Urinary bladder (tissue), 4 donors: ENCODE results near the gene GLYAT. TPM values are rescaled to one million over a fixed set of nuclear protein-coding genes. Genes with fewer than 3 reads are reported as not detected.
"Not testable (repeated sequence)": the region's sequence is repeated elsewhere in the genome, so short reads cannot be mapped to it uniquely, and the experiment has no call there.

ENCODE experiments used
- DNase-seq: peaks from one replicate; pipeline ENCODE4 v3.0.0-alpha.2; 2015; ENCODE audit errors: extremely low spot score
- H3K27ac ChIP-seq: one replicate; pipeline ENCODE4 v1.5.1; 2013; ENCODE audit warnings: low read depth, mild to moderate bottlenecking, moderate library complexity
- H3K36me3 ChIP-seq: one replicate; pipeline ENCODE4 v1.6.1; 2013; ENCODE audit warnings: mild to moderate bottlenecking, moderate library complexity; ENCODE audit not compliant: insufficient read depth
- H3K4me1 ChIP-seq: one replicate; pipeline ENCODE4 v1.6.1; 2013; ENCODE audit warnings: mild to moderate bottlenecking, moderate library complexity; ENCODE audit not compliant: insufficient read depth
- H3K4me3 ChIP-seq: one replicate; pipeline ENCODE4 v1.5.1; 2013; ENCODE audit warnings: low read depth, low read length
- WGBS: extraction: QIAGEN DNeasy Blood & Tissue Kit; methylation state at CpG from one replicate; pipeline ENCODE4 v1.1.7; 2013; 5-methylcytosine and 5-hydroxymethylcytosine counted together
- polyA plus RNA-seq: library from polyadenylated mRNA; stranded (reverse); fragments of 200-250 nt; gene quantifications from one replicate; pipeline ENCODE4 v1.2.3, GENCODE V29; 2013
- total RNA-seq: library from RNA; depleted of rRNA; stranded (reverse); fragments of >200 nt; gene quantifications from one replicate; pipeline ENCODE4 v1.2.3, GENCODE V29; 2014
- donor health status: healthy with polysubstance abuse.
- donor health status: healthy.

GLYAT gene
- total and polyA plus RNA-seq, 2 donors = 0.05 TPM; not detected in 1

GRCh38 chr11:58682660-58683059 lies 49.1 kb downstream of the GLYAT start:
- not testable (repeated sequence) for H3K27ac ChIP-seq

GRCh38 chr11:58677536-58677935 lies 54.2 kb downstream of the GLYAT start:
- not testable (repeated sequence) for DNase-seq, H3K36me3 ChIP-seq, H3K27ac ChIP-seq, H3K4me3 ChIP-seq, H3K4me1 ChIP-seq
- WGBS = 63% methylated on average over 1 of the region's 1 CpG

More at GRCh38 chr11:58682660-58683059, 49.1 kb downstream of the GLYAT start:
- DNase-seq, H3K4me1 ChIP-seq, H3K4me3 ChIP-seq, H3K36me3 ChIP-seq: not testable (repeated sequence)
- 72% methylated on average over 3 of the region's 3 CpGs for WGBS

GRCh38 chr11:58676563-58677135 lies 55.1 kb downstream of the GLYAT start:
- no peak overlapping the region for H3K27ac ChIP-seq
- H3K36me3 ChIP-seq = no peaks in the 10 kb centered on the region
- WGBS = 50% methylated on average over 1 of the region's 1 CpG
- no peak for DNase-seq
- no peaks in the 10 kb centered on the region for H3K4me1 ChIP-seq
- H3K4me3 ChIP-seq = no peak overlapping the region

GRCh38 chr11:58675334-58676155 lies 56.2 kb downstream of the GLYAT start:
- Histone ChIP-seq H3K27ac (no peak overlapping the region), H3K36me3 (no peaks in the 10 kb centered on the region), H3K4me3 (no peak overlapping the region), H3K4me1 (no peaks in the 10 kb centered on the region)
- no peak for DNase-seq
- 38% methylated on average over 13 of the region's 13 CpGs for WGBS

- H3K4me3 ChIP-seq = no peak overlapping the region
- H3K27ac ChIP-seq = no peak overlapping the region
- H3K36me3 ChIP-seq = no peaks in the 10 kb centered on the region
- 84% methylated on average over 12 of the region's 12 CpGs for WGBS
- no peaks in the 10 kb centered on the region for H3K4me1 ChIP-seq
- DNase-seq = no peak
Measured at GRCh38 chr11:58674609-58675008, 57.1 kb downstream of the GLYAT start.

GRCh38 chr11:58671983-58672633 lies 59.6 kb downstream of the GLYAT start:
- Histone ChIP-seq H3K4me3 (no peak overlapping the region), H3K4me1 (no peaks in the 10 kb centered on the region), H3K36me3 (no peaks in the 10 kb centered on the region), H3K27ac (no peak overlapping the region)
- no peak for DNase-seq
- 53% methylated on average over 6 of the region's 6 CpGs for WGBS

GRCh38 chr11:58659910-58660570 lies 71.7 kb downstream of the GLYAT start:
- no peak overlapping the region for H3K27ac ChIP-seq
- H3K36me3 ChIP-seq = no peaks in the 10 kb centered on the region
- no peaks in the 10 kb centered on the region for H3K4me1 ChIP-seq
- 71% methylated on average over 5 of the region's 5 CpGs for WGBS
- no peak overlapping the region for H3K4me3 ChIP-seq
- no peak for DNase-seq

GRCh38 chr11:58659404-58659803 lies 72.3 kb downstream of the GLYAT start:
- no peak for DNase-seq
- 48% methylated on average over 2 of the region's 2 CpGs for WGBS
- Histone ChIP-seq H3K4me1 (no peaks in the 10 kb centered on the region), H3K36me3 (no peaks in the 10 kb centered on the region), H3K4me3 (no peak overlapping the region), H3K27ac (no peak overlapping the region)

Other genes with a start within 250 kb of the GLYAT start
- gene OR5B21, start 223.8 kb downstream of the GLYAT start, total RNA-seq = not detected
- not detected for gene OR5B21, start 223.8 kb downstream of the GLYAT start, polyA plus RNA-seq
- gene LPXN, start 156.1 kb downstream of the GLYAT start, total RNA-seq = 5.3 TPM
- 7.9 TPM for gene LPXN, start 156.1 kb downstream of the GLYAT start, polyA plus RNA-seq
- 54.0 TPM for gene ZFP91, start 152.9 kb downstream of the GLYAT start, total RNA-seq
- gene ZFP91, start 152.9 kb downstream of the GLYAT start, polyA plus RNA-seq = 37.9 TPM
- 1.3 TPM for gene CNTF, start 109.3 kb downstream of the GLYAT start, total RNA-seq
- 0.41 TPM for gene CNTF, start 109.3 kb downstream of the GLYAT start, polyA plus RNA-seq
- 3.8 TPM for gene GLYATL2, start 112.8 kb upstream of the GLYAT start, total RNA-seq
- 0.35 TPM for gene GLYATL2, start 112.8 kb upstream of the GLYAT start, polyA plus RNA-seq
- 0.79 TPM for gene GLYATL1, start 207.5 kb upstream of the GLYAT start, total RNA-seq
- 0.41 TPM for gene GLYATL1, start 207.5 kb upstream of the GLYAT start, polyA plus RNA-seq